Choroid plexus epithelial cell (primary cell): ENCODE measurements around the gene TMEM62.

ENCODE experiments used
- DNase-seq: peaks from one replicate; pipeline ENCODE4 v3.0.0-alpha.2; 2010; ENCODE audit warnings: low read depth
- H3K4me3 ChIP-seq: 2 replicates; pipeline ENCODE4 v1.5.1; 2011; ENCODE audit warnings: low read depth, mild to moderate bottlenecking, control low read depth, low read length, moderate library complexity
- TF ChIP-seq, protein P1 (sequence below): conservative IDR thresholded peaks from 2 replicates; pipeline ENCODE4 v1.5.1; 2011; ENCODE audit warnings: low read depth, mild to moderate bottlenecking, control low read depth, inconsistent platforms, low read length, moderate library complexity

The TMEM62 gene

DNA sequence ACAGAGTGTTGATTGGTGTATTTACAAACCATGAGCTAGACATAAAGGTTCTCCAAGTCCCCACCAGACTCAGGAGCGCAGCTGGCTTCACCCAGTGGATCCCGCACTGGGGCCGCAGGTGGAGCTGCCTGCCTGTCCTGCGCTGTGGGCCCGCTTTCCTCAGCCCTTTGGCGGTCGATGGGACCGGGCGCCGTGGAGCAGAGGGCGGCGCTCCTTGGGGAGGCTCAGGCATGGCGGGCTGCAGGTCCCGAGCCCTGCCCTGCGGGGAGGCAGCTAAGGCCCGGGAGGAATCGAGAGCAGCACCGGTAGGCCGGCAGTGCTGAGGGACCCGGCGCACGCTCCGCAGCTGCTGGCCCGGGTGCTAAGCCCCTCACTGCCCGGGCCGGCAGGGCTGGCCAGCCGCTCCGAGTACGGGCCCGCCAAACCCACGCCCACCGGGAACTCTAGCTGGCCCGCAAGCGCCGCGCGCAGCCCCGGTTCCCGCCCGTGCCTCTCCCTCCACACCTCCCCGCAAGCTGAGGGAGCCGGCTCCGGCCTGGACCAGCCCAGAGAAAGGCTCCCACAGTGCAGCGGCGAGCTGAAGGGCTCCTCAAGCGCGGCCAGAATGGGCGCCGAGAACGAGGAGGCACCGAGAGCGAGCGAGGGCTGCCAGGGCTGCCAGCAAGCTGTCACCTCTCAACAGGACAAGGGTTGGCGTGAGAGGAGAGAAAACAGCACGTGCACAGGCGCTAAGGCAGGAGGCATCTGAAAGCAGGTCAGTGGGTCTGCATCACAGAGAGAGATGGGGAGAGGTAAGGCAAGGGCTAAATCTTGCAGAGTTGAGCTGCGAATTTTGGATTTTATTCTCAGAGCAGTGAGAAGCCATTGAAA lies 93.3 kb downstream of the TMEM62 start:
- TF ChIP-seq, protein P1, sequence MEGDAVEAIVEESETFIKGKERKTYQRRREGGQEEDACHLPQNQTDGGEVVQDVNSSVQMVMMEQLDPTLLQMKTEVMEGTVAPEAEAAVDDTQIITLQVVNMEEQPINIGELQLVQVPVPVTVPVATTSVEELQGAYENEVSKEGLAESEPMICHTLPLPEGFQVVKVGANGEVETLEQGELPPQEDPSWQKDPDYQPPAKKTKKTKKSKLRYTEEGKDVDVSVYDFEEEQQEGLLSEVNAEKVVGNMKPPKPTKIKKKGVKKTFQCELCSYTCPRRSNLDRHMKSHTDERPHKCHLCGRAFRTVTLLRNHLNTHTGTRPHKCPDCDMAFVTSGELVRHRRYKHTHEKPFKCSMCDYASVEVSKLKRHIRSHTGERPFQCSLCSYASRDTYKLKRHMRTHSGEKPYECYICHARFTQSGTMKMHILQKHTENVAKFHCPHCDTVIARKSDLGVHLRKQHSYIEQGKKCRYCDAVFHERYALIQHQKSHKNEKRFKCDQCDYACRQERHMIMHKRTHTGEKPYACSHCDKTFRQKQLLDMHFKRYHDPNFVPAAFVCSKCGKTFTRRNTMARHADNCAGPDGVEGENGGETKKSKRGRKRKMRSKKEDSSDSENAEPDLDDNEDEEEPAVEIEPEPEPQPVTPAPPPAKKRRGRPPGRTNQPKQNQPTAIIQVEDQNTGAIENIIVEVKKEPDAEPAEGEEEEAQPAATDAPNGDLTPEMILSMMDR, result no peak
- no peak for DNase-seq
- H3K4me3 ChIP-seq, result no peak overlapping the region

DNA sequence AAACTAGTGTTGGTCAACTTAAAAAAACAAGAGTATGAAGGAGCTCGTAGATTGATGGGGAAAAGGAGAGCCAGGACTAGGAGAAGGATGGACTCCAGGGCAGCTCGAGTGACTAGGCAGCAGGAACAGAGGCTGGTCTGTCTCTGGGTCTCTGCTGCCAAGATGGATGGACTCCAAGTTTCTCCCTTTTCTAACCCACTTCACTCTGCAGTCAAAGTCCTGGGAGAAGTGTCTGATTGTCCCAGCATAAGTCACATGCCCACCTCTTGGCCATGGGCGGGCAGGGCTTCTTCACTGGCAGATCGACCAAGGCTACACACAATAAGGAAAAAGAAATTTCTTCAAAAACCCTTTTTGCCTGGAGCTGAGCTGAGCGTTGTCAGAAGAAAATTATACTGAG lies 96.6 kb downstream of the TMEM62 start:
- TF ChIP-seq, protein P1, result no peak

DNA sequence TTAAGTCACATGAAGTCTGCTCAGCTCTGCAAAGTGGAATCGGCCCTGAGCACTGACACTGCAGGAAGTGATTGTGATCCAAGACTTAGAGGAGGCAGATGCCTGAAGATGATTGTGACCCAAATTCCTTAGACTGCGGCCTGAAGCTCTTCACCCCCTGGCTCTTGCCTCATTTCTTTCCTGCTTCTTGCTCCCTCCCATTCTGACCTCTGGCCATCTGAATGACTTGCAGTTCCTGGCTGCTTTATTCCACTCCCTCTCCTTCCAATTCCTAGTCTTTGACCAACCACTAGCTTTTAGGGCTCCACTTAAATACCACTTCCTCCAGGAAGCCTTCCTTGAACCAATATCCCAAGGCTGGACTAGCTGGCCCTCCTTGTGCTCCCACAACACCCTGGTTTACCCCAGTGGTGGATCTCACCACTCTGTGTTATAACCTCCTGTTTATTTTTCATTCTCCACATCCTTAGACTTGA lies 97.3 kb downstream of the TMEM62 start:
- TF ChIP-seq, protein P1, result no peak
- peak; percentile 57 for DNase-seq
- H3K4me3 ChIP-seq, result no peak overlapping the region

More for the DNA sequence above, 96.6 kb downstream of the TMEM62 start:
- DNase-seq, result no peak
- no peak overlapping the region for H3K4me3 ChIP-seq

DNA sequence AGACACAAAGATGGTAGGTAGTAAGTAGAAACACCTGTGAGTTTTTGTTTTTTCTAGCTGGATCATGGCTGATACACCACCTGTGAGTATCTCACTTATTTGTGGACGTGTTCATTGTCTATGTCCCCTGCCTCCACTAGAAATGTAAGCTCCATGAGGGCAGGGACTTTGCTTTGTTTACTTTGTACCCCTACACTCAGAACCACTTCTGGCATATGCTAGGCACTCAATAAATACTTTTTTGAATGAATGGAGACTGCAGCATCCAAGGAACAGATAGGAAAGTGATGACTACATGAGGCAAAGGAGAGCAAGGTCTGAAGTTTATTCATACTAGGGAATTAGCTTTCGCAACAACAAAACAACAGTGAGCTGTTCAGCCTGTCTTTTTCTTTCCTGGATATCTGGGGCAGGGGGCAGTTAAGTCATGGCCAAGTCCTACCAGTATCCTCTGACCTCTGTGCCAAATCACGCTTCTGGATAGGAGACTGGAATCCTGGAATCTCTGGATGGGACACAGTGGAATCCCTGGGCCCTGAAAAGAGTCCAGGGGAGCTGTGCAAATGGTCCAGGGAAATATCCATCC lies 99.0 kb downstream of the TMEM62 start:
- TF ChIP-seq, protein P1, result no peak
- DNase-seq, result peak; percentile 11

More for the DNA sequence above, 99.0 kb downstream of the TMEM62 start:
- no peak overlapping the region for H3K4me3 ChIP-seq
